HFFc6 (cell line): ENCODE measurements around the gene PEX13. TPM values are rescaled to one million over a fixed set of nuclear protein-coding genes. Genes with fewer than 3 reads are reported as not detected.

ENCODE experiments used
- DNase-seq: peaks from one replicate; pipeline ENCODE4 v3.0.0-alpha.2; 2018
- H3K27ac Mint-ChIP-seq: 2 replicates; pipeline ENCODE4 v1.8.0; 2020; ENCODE audit warnings: mild to moderate bottlenecking, mixed read lengths
- H3K27me3 Mint-ChIP-seq: 2 replicates; pipeline ENCODE4 v1.8.0; 2021; ENCODE audit warnings: mild to moderate bottlenecking, moderate library complexity, mixed read lengths; ENCODE audit not compliant: insufficient read depth
- H3K36me3 Mint-ChIP-seq: 2 replicates; pipeline ENCODE4 v1.8.0; 2021; ENCODE audit warnings: low read depth, mixed read lengths
- H3K4me1 Mint-ChIP-seq: 2 replicates; pipeline ENCODE4 v1.8.0; 2020; ENCODE audit warnings: low read depth, mixed read lengths
- H3K4me3 Mint-ChIP-seq: 2 replicates; pipeline ENCODE4 v1.8.0; 2020; ENCODE audit warnings: mild to moderate bottlenecking, moderate library complexity, mixed read lengths
- H3K9me3 Mint-ChIP-seq: 2 replicates; pipeline ENCODE4 v1.8.0; 2020; ENCODE audit warnings: mild to moderate bottlenecking, mixed read lengths
- long read RNA-seq: library from polyadenylated mRNA; unstranded; transcript quantifications from one replicate; pipeline ENCODE4 v2.0.0, GENCODE V29; 2019
- total RNA-seq, 6 experiments: library from RNA; stranded (reverse); fragmentation: NEBNext Ultra II Directional; extraction: Animal tissue kit (Norgen Biotek cat#: 25700); gene quantifications; 2 replicates in 1 of 6; 3 replicates in 5 of 6; pipeline ENCODE4 v1.2.3, GENCODE V29; 2021
- TF ChIP-seq, protein P1 (sequence below): fragments of 200-600 bp; sonication (generic); IDR thresholded peaks from 2 replicates; pipeline ENCODE4 v1.5.0; 2021; ENCODE audit warnings: antibody characterized with exemption, mild to moderate bottlenecking

PEX13 gene
- 10 to 100 TPM; 21.2 to 24.1 (median 22.4) TPM for total RNA-seq
- long read RNA-seq, full-length matches to known transcripts, result 22 of 24 reads
- long read RNA-seq, partial matches to known transcripts, result 1 of 24 reads
- long read RNA-seq, other reads (novel, unspliced or antisense), result 1 of 24 reads

- peak; percentile 60 for DNase-seq
- peaks cover 7% of the 10 kb centered on the region; the same call in 1 of the 2 replicates for H3K9me3 Mint-ChIP-seq
- peak within 1 kb of the TSS; percentile 97 for H3K27ac Mint-ChIP-seq
- TF ChIP-seq, protein P1, sequence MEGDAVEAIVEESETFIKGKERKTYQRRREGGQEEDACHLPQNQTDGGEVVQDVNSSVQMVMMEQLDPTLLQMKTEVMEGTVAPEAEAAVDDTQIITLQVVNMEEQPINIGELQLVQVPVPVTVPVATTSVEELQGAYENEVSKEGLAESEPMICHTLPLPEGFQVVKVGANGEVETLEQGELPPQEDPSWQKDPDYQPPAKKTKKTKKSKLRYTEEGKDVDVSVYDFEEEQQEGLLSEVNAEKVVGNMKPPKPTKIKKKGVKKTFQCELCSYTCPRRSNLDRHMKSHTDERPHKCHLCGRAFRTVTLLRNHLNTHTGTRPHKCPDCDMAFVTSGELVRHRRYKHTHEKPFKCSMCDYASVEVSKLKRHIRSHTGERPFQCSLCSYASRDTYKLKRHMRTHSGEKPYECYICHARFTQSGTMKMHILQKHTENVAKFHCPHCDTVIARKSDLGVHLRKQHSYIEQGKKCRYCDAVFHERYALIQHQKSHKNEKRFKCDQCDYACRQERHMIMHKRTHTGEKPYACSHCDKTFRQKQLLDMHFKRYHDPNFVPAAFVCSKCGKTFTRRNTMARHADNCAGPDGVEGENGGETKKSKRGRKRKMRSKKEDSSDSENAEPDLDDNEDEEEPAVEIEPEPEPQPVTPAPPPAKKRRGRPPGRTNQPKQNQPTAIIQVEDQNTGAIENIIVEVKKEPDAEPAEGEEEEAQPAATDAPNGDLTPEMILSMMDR, result no peak
- peaks cover 11% of the 10 kb centered on the region for H3K36me3 Mint-ChIP-seq
- peaks cover 1% of the 10 kb centered on the region for H3K27me3 Mint-ChIP-seq
- H3K4me3 Mint-ChIP-seq, result peak within 1 kb of the TSS; percentile 100
- peaks cover 47% of the 10 kb centered on the region for H3K4me1 Mint-ChIP-seq
Observed at GRCh38 chr2:61017556-61018317, at the start of gene PEX13, which contains the start of gene PUS10. PEX13 (plus strand) TSS chr2:61017720; CDS start chr2:61017760, 40 bp downstream. PUS10 (minus strand) TSS chr2:61018255; CDS start chr2:61011890, 6,365 bp downstream.

- H3K27ac Mint-ChIP-seq, result no peak overlapping the region
- no peaks in the 10 kb centered on the region for H3K36me3 Mint-ChIP-seq
Observed at GRCh38 chr2:60972889-60973656, 44.4 kb upstream of the PEX13 start.

DNA sequence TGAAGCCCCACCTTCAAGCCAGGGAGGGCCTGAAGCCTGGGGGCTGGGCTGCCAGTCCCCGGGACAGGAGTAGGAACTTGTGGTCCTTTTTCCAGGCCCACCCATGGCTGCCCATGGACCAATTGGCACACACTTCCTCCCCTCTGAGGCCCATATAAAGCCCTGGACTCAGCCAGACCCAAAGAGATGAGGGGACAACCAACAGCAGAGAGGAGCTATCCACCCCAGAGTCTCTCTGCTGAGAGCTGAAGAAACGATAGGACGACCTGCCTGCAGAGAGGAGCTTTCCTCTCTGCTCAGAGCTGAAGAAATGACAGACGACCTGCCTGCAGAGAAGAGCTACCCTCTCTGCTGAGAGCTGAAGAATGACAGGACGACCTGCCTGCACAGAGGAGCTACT lies 43.8 kb upstream of the PEX13 start:
- no peak overlapping the region for H3K4me3 Mint-ChIP-seq
- H3K9me3 Mint-ChIP-seq, result no peaks in the 10 kb centered on the region
- TF ChIP-seq, protein P1, result no peak
- no peaks in the 10 kb centered on the region for H3K36me3 Mint-ChIP-seq
- H3K27me3 Mint-ChIP-seq, result no peaks in the 10 kb centered on the region
- no peak for DNase-seq
- no peak overlapping the region for H3K27ac Mint-ChIP-seq
- peaks cover 8% of the 10 kb centered on the region; the same call in 1 of the 2 replicates for H3K4me1 Mint-ChIP-seq

More at GRCh38 chr2:60972889-60973656, 44.4 kb upstream of the PEX13 start:
- Mint-ChIP-seq H3K4me1 (peaks cover 8% of the 10 kb centered on the region; the same call in 1 of the 2 replicates), H3K9me3 (no peaks in the 10 kb centered on the region), H3K4me3 (no peak overlapping the region), H3K27me3 (no peaks in the 10 kb centered on the region)
- no peak for DNase-seq
- TF ChIP-seq, protein P1, result no peak

DNA sequence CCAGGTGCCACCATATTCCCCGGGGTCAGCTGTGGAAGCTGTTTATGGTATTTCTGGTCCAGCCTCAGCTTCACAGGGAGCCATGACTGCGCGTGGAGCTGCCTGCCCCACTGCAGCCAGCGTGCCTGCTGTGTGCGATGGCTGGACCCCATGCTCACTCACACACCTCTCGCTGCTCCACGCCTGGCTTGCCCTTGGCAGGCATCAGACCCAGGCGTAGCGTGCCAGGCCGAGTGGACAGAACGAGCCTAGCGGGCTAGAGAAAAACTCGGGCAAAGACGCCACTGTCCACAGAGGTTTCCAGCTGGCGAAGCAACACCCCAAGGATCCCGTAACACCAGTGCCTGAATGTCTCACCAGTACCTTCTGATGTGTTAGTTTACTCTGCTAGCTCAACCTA lies 42.9 kb upstream of the PEX13 start:
- no peak for DNase-seq
- no peak overlapping the region for H3K4me3 Mint-ChIP-seq
- no peaks in the 10 kb centered on the region for H3K27me3 Mint-ChIP-seq
- peaks cover 8% of the 10 kb centered on the region; the same call in 1 of the 2 replicates for H3K4me1 Mint-ChIP-seq
- no peak overlapping the region for H3K27ac Mint-ChIP-seq
- H3K9me3 Mint-ChIP-seq, result no peaks in the 10 kb centered on the region
- TF ChIP-seq, protein P1, result no peak
- H3K36me3 Mint-ChIP-seq, result no peaks in the 10 kb centered on the region

- Mint-ChIP-seq H3K36me3 (no peaks in the 10 kb centered on the region), H3K27ac (no peak overlapping the region), H3K27me3 (no peaks in the 10 kb centered on the region), H3K4me3 (no peak overlapping the region), H3K9me3 (no peaks in the 10 kb centered on the region), H3K4me1 (peaks cover 8% of the 10 kb centered on the region; the same call in 1 of the 2 replicates)
- TF ChIP-seq, protein P1, result no peak
- DNase-seq, result no peak
Observed at GRCh38 chr2:60976256-60976850, 41.2 kb upstream of the PEX13 start.
